Lung microvascular endothelial cell (primary cell): Measurements from ENCODE around the gene ATP10A. TPM values are rescaled to one million over a fixed set of nuclear protein-coding genes. Genes with fewer than 3 reads are reported as not detected.

Source experiments
- DNase-seq, 2 donors: peaks; one replicate each; pipeline versions ENCODE4 v3.0.0 to v3.0.0-alpha.2; 2010; ENCODE audit warnings: low read depth in 2 of 2
- total RNA-seq: library from RNA; depleted of rRNA; stranded (reverse); fragments of >200 nt; gene quantifications from 2 replicates; pipeline ENCODE4 v1.2.1, GENCODE V29; 2014

Gene ATP10A
- total RNA-seq = under 0.01 TPM in 1 of 2 replicates, not detected in the other

- no peak for DNase-seq
Measured at GRCh38 chr15:25863111-25863967, at the start of gene ATP10A. Gene ATP10A (minus strand): TSS chr15:25863327. CDS start chr15:25863096, 231 bp downstream.

GRCh38 chr15:25912035-25912434 is 48.9 kb upstream of the ATP10A start:
- no peak for DNase-seq

GRCh38 chr15:25910832-25911231 is 47.7 kb upstream of the ATP10A start:
- no peak for DNase-seq

GRCh38 chr15:25909806-25910205 is 46.7 kb upstream of the ATP10A start:
- DNase-seq = no peak

GRCh38 chr15:25909325-25909724 is 46.2 kb upstream of the ATP10A start:
- DNase-seq = no peak

GRCh38 chr15:25905140-25905539 is 42.0 kb upstream of the ATP10A start:
- DNase-seq = no peak

GRCh38 chr15:25903024-25903581 is 40.0 kb upstream of the ATP10A start:
- DNase-seq = no peak

GRCh38 chr15:25901811-25902605 is 38.9 kb upstream of the ATP10A start:
- no peak for DNase-seq

GRCh38 chr15:25900901-25901300 is 37.8 kb upstream of the ATP10A start:
- no peak for DNase-seq

GRCh38 chr15:25900431-25900830 is 37.3 kb upstream of the ATP10A start:
- no peak for DNase-seq

- no peak for DNase-seq
Measured at GRCh38 chr15:25899870-25900269, 36.7 kb upstream of the ATP10A start.

GRCh38 chr15:25897658-25898057 is 34.5 kb upstream of the ATP10A start:
- no peak for DNase-seq

GRCh38 chr15:25894371-25894902 is 31.3 kb upstream of the ATP10A start:
- DNase-seq = no peak

- no peak for DNase-seq
Measured at GRCh38 chr15:25893596-25893995, 30.5 kb upstream of the ATP10A start.

GRCh38 chr15:25892126-25892525 is 29.0 kb upstream of the ATP10A start:
- no peak for DNase-seq

- no peak for DNase-seq
Measured at GRCh38 chr15:25891081-25891480, 28.0 kb upstream of the ATP10A start.

- DNase-seq = no peak
Measured at GRCh38 chr15:25890529-25890928, 27.4 kb upstream of the ATP10A start.

GRCh38 chr15:25887870-25888269 is 24.7 kb upstream of the ATP10A start:
- DNase-seq = no peak

- DNase-seq = no peak
Measured at GRCh38 chr15:25886498-25887140, 23.5 kb upstream of the ATP10A start.

- DNase-seq = no peak
Measured at GRCh38 chr15:25884370-25884769, 21.2 kb upstream of the ATP10A start.

GRCh38 chr15:25883463-25884259 is 20.5 kb upstream of the ATP10A start:
- DNase-seq = no peak
